ENCODE data around the gene ACR.

DNA sequence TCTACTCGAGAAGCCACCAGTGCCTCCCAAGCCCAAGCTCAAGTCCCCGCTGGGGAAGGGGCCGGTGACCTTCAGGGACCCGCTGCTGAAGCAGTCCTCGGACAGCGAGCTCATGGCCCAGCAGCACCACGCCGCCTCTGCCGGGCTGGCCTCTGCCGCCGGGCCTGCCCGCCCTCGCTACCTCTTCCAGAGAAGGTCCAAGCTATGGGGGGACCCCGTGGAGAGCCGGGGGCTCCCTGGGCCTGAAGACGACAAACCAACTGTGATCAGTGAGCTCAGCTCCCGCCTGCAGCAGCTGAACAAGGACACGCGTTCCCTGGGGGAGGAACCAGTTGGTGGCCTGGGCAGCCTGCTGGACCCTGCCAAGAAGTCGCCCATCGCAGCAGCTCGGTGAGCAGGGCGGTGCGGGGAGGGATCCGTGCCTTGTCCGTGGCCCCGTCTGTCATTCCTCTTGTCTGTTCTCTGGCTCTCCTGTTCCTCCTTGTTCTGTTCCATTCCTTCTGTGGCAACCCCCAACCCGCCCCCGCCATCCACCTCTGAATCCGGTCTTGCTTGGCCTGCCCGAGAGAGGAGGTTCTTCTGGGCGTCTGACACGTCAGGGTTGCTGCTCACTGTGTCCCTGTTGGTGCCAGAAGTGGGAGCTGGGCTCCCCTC lies 15.8 kb upstream of the ACR start:
- TF ChIP-seq EZH2 (IDR thresholded peaks at IDR 0.05; ENCODE audit: insufficient read depth, low read length) (no peak), CTCF (IDR thresholded peaks at IDR 0.05; ENCODE audit: insufficient read depth, low read depth, low read length) (no peak)
